Smooth muscle cell (in vitro differentiated cells): ENCODE results near the gene IQCH. TPM values are rescaled to one million over a fixed set of nuclear protein-coding genes. Genes with fewer than 3 reads are reported as not detected.

Experiments used
- DNase-seq: peaks from one replicate; lab custom pipeline; 2025; ENCODE audit not compliant: unreplicated experiment; lab: John Stamatoyannopoulos, UW
- H2AFZ ChIP-seq: fragments of 200-600 bp; sonication (generic); 2 replicates; pipeline ENCODE4 v1.6.0; 2016; ENCODE audit warnings: antibody characterized with exemption, low read depth, mild to moderate bottlenecking
- H3F3A ChIP-seq: fragments of 200-600 bp; sonication (generic); 2 replicates; pipeline ENCODE4 v1.6.0; 2017; ENCODE audit warnings: antibody characterized with exemption, low read depth
- H3K27ac ChIP-seq: fragments of 200-600 bp; sonication (generic); 2 replicates; pipeline ENCODE4 v1.5.1; 2016; ENCODE audit warnings: low read depth, mild to moderate bottlenecking
- H3K27me3 ChIP-seq: fragments of 200-600 bp; sonication (generic); 2 replicates; pipeline ENCODE4 v1.6.1; 2016; ENCODE audit warnings: low read depth, mild to moderate bottlenecking
- H3K36me3 ChIP-seq: fragments of 200-600 bp; sonication (generic); 2 replicates; pipeline ENCODE4 v1.5.1; 2016; ENCODE audit warnings: low read depth
- H3K4me1 ChIP-seq: fragments of 200-600 bp; sonication (generic); 2 replicates; pipeline ENCODE4 v1.5.1; 2016; ENCODE audit warnings: low read depth
- H3K4me2 ChIP-seq: fragments of 200-600 bp; sonication (generic); 2 replicates; pipeline ENCODE4 v1.6.0; 2016; ENCODE audit warnings: mild to moderate bottlenecking
- H3K4me3 ChIP-seq: fragments of 200-600 bp; sonication (generic); 2 replicates; pipeline ENCODE4 v1.5.1; 2016; ENCODE audit warnings: mild to moderate bottlenecking
- H3K79me2 ChIP-seq: fragments of 200-600 bp; sonication (generic); 2 replicates; pipeline ENCODE4 v1.6.0; 2016; ENCODE audit warnings: low read depth, mild to moderate bottlenecking
- H3K9ac ChIP-seq: fragments of 200-600 bp; sonication (generic); 2 replicates; pipeline ENCODE4 v1.6.0; 2016; ENCODE audit warnings: low read depth
- H3K9me3 ChIP-seq: fragments of 200-600 bp; sonication (generic); replicated peaks from 2 replicates; pipeline ENCODE4 v1.5.1; 2016; ENCODE audit warnings: low read depth
- H4K20me1 ChIP-seq: fragments of 200-600 bp; sonication (generic); 2 replicates; pipeline ENCODE4 v1.6.0; 2016; ENCODE audit warnings: low read depth
- WGBS: methylation state at CpG from one replicate; pipeline ENCODE4 v1.1.7; 2016; ENCODE audit warnings: low lambda C conversion rate; 5-methylcytosine and 5-hydroxymethylcytosine counted together
- polyA plus RNA-seq: library from polyadenylated mRNA; unstranded; fragments of >200 nt; fragmentation: Nextera tagmentation; extraction: Ambion mirVana; gene quantifications from 2 replicates; pipeline ENCODE4 v1.2.1, GENCODE V29; 2016
- total RNA-seq: library from RNA; depleted of rRNA; stranded (reverse); fragments of >200 nt; gene quantifications from 2 replicates; pipeline ENCODE4 v1.2.3, GENCODE V29; 2014
- TF ChIP-seq, protein P1 (sequence below): fragments of 200-600 bp; sonication (generic); IDR thresholded peaks from 2 replicates; pipeline ENCODE4 v1.5.1; 2017; ENCODE audit warnings: borderline replicate concordance, mild to moderate bottlenecking, antibody characterized with exemption; ENCODE audit not compliant: insufficient read depth, poor library complexity, severe bottlenecking

IQCH gene
- total and polyA plus RNA-seq, 2 experiments from 2014 or later: 0.86 to 2.9 TPM

- TF ChIP-seq, protein P1, sequence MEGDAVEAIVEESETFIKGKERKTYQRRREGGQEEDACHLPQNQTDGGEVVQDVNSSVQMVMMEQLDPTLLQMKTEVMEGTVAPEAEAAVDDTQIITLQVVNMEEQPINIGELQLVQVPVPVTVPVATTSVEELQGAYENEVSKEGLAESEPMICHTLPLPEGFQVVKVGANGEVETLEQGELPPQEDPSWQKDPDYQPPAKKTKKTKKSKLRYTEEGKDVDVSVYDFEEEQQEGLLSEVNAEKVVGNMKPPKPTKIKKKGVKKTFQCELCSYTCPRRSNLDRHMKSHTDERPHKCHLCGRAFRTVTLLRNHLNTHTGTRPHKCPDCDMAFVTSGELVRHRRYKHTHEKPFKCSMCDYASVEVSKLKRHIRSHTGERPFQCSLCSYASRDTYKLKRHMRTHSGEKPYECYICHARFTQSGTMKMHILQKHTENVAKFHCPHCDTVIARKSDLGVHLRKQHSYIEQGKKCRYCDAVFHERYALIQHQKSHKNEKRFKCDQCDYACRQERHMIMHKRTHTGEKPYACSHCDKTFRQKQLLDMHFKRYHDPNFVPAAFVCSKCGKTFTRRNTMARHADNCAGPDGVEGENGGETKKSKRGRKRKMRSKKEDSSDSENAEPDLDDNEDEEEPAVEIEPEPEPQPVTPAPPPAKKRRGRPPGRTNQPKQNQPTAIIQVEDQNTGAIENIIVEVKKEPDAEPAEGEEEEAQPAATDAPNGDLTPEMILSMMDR: no peak
- Histone ChIP-seq H2AFZ (no peak overlapping the region), H3K27me3 (no peaks in the 10 kb centered on the region), H3K27ac (no peak overlapping the region), H3K4me2 (no peak overlapping the region), H3K9me3 (no peaks in the 10 kb centered on the region), H3K36me3 (no peaks in the 10 kb centered on the region), H4K20me1 (no peaks in the 10 kb centered on the region), H3K79me2 (no peaks in the 10 kb centered on the region), H3K4me1 (peaks cover 17% of the 10 kb centered on the region), H3F3A (no peaks in the 10 kb centered on the region), H3K9ac (no peak overlapping the region), H3K4me3 (no peak overlapping the region)
- 88% methylated on average over 5 of the region's 5 CpGs for WGBS
- DNase-seq: no peak
Observed at GRCh38 chr15:67401336-67401735, 146.8 kb downstream of the IQCH start.

DNA sequence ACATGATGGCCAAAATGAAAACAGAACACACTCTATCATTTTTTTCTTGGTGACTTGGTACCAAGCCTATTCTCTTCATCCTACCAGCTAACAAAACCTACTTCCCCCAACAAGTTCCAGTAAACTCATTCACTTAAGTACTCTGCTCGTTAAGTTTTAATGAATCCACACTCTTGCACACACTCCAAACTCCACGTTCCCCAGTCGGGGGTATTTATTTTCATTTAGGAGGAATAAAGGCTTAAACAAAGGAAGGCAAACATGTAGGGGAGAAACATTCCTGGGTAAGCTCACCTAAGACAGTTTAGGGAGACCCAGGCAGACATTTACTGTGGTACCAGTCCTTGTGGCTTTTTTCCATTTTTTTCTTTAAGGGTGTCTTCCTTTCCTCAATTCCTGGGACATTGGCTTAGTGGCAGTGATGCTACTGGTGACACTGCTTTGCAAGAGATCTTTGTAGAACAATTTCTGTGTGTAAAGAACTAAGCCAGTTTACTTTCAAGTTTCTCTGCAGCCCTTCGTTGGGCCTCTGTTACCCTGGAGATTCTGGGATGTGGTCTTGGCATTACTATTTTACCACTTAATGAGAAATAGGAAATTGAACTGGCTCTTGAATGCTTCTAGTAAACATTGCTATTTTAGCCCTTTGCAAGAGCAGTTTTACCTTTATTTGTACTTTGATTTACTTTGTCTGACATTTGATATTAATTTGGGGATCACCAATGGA is 149.0 kb downstream of the IQCH start:
- Histone ChIP-seq H2AFZ (no peak overlapping the region), H3K9ac (no peak overlapping the region), H3K4me1 (peaks cover 32% of the 10 kb centered on the region), H3K27ac (no peak overlapping the region), H3K36me3 (no peaks in the 10 kb centered on the region), H3K79me2 (no peaks in the 10 kb centered on the region), H3K27me3 (no peaks in the 10 kb centered on the region), H3K4me3 (no peak overlapping the region), H3F3A (no peaks in the 10 kb centered on the region), H4K20me1 (no peaks in the 10 kb centered on the region), H3K4me2 (no peak overlapping the region), H3K9me3 (no peaks in the 10 kb centered on the region)
- TF ChIP-seq, protein P1: no peak
- no peak for DNase-seq
- WGBS: 56% methylated on average over 4 of the region's 4 CpGs

- WGBS: 47% methylated on average over 4 of the region's 4 CpGs
Observed at GRCh38 chr15:67405208-67406191, 150.9 kb downstream of the IQCH start.

More at GRCh38 chr15:67405208-67406191, 150.9 kb downstream of the IQCH start:
- H3F3A ChIP-seq: no peaks in the 10 kb centered on the region
- H4K20me1 ChIP-seq: no peaks in the 10 kb centered on the region
- TF ChIP-seq, protein P1: no peak
- H2AFZ ChIP-seq: no peak overlapping the region
- no peaks in the 10 kb centered on the region for H3K27me3 ChIP-seq
- peak overlapping the region; percentile 63 for H3K4me2 ChIP-seq
- H3K9ac ChIP-seq: no peak overlapping the region
- no peak overlapping the region for H3K27ac ChIP-seq
- no peak for DNase-seq
- no peaks in the 10 kb centered on the region for H3K9me3 ChIP-seq
- H3K4me1 ChIP-seq: peaks cover 38% of the 10 kb centered on the region
- no peaks in the 10 kb centered on the region for H3K36me3 ChIP-seq
- H3K79me2 ChIP-seq: no peaks in the 10 kb centered on the region
- no peak overlapping the region for H3K4me3 ChIP-seq
